Ramos (cell line): ENCODE results near the gene NAE1.
"Not testable (repeated sequence)": the region's sequence is repeated elsewhere in the genome, so short reads cannot be mapped to it uniquely, and the experiment has no call there.

Experiments used
- in situ Hi-C: fragments of 300-500 bp; cut with MboI; formaldehyde crosslinking; loops from one replicate; pipeline ENCODE4 v1.14.3; 2022; ENCODE audit warnings: low sequenced_read_pairs; ENCODE audit not compliant: unreplicated experiment

The NAE1 gene

GRCh38 chr16:66814734-66815133 lies 16.0 kb downstream of the NAE1 start:
- in situ Hi-C loops = no loop called here

GRCh38 chr16:66811043-66811442 lies 19.7 kb downstream of the NAE1 start:
- in situ Hi-C loops = no loop called here

- in situ Hi-C loops = no loop called here
Measured at GRCh38 chr16:66810391-66810790, 20.4 kb downstream of the NAE1 start.

- in situ Hi-C loops = no loop called here
Measured at GRCh38 chr16:66809765-66810164, 21.0 kb downstream of the NAE1 start.

- in situ Hi-C loops = no loop called here
Measured at GRCh38 chr16:66802159-66802558, 28.6 kb downstream of the NAE1 start.

GRCh38 chr16:66801320-66802105 lies 29.3 kb downstream of the NAE1 start, which contains the start of gene TERB1:
TERB1 (minus strand) TSS chr16:66801584; CDS start chr16:66796798, 4,786 bp downstream.
- in situ Hi-C loops = no loop called here

GRCh38 chr16:66800856-66801255 lies 29.9 kb downstream of the NAE1 start:
- in situ Hi-C loops = no loop called here

- in situ Hi-C loops = no loop called here
Measured at GRCh38 chr16:66798161-66798560, 32.6 kb downstream of the NAE1 start.

GRCh38 chr16:66793984-66794383 lies 36.8 kb downstream of the NAE1 start:
- in situ Hi-C loops = not testable (repeated sequence)

GRCh38 chr16:66790130-66790733 lies 40.5 kb downstream of the NAE1 start:
- in situ Hi-C loops = no loop called here

GRCh38 chr16:66787427-66787826 lies 43.3 kb downstream of the NAE1 start:
- in situ Hi-C loops = no loop called here

- in situ Hi-C loops = no loop called here
Measured at GRCh38 chr16:66786551-66786950, 44.2 kb downstream of the NAE1 start.

- in situ Hi-C loops = no loop called here
Measured at GRCh38 chr16:66776457-66776856, 54.3 kb downstream of the NAE1 start.

- in situ Hi-C loops = no loop called here
Measured at GRCh38 chr16:66774981-66775380, 55.8 kb downstream of the NAE1 start.

GRCh38 chr16:66758086-66758485 lies 72.7 kb downstream of the NAE1 start:
- in situ Hi-C loops = no loop called here

GRCh38 chr16:66754819-66755218 lies 76.0 kb downstream of the NAE1 start:
- in situ Hi-C loops = no loop called here

GRCh38 chr16:66754211-66754610 lies 76.6 kb downstream of the NAE1 start:
- in situ Hi-C loops = no loop called here

- in situ Hi-C loops = no loop called here
Measured at GRCh38 chr16:66752958-66753357, 77.8 kb downstream of the NAE1 start.
